Jurkat, Clone E6-1 (cell line): ENCODE measurements around the gene KCNC4.

Source experiments
- DNase-seq: peaks from one replicate; pipeline ENCODE4 v3.0.0-alpha.2; 2011; ENCODE audit warnings: low read depth, low spot score
- H3K4me3 ChIP-seq: 2 replicates; pipeline ENCODE4 v1.5.1; 2011; ENCODE audit warnings: mild to moderate bottlenecking, low read length, control low read depth, moderate library complexity

KCNC4 gene

DNA sequence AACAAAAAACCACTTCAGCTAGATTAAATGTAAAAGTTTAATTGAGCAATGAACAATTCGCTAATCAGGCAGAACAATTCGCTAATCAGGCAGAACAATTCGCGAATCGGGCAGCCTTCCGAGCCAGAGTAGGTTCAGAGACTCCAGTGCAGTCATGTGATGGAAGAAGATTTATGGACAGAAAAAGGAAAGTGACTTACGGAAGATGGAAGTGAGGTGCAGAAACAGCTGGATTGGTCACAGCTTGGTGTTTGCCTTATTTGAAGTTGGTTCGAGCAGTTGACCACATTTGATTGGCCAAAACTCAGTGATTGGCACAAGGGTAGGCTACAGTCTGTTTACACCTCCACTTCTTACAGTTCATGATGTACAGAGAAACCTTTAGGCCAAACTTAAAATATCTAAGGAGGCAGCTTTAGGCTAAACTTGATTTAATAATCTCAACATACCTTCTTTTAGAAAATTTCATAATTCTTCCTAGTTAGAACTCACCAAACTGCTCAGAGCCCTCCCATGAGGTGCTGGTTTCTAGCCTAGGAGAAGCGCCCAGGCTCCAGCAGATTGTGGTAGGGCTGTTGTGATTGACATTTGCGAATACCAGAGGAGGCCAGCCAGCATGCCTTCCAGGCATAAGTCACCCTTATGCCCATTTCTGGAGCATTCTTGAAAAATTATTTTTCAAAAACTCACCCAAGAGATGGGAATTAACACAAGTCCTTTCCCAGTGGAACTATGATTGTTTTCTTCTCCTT lies 22.8 kb upstream of the KCNC4 start:
- no peak overlapping the region for H3K4me3 ChIP-seq
- DNase-seq = no peak

DNA sequence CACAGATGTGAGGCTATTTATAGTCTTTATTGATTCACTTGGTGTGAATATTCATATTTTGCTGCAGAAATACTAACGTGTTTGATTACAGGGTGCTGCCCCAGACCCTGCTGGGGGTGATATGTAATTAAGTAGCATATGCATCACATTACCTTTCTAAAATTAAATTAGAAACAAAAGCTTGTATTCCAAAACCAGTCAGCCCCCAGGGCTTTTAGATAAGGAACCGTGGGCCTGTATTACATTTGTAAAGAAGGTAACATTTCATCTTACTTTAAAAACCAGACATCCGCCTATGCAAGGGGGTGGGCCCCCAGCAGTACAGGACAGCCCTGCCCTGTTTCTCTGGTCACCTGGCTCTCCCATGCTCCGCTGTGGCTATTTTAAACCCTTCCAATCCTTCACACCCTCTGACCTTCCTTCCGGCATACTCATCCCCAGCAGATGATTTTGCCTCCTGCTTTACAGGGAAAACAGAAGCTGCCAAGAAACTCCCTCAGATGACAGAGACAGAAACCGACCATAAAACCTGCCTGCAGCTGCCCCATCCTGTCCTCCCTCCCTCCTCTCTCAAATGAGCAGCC lies 22.0 kb upstream of the KCNC4 start:
- DNase-seq = no peak
- H3K4me3 ChIP-seq = no peak overlapping the region

DNA sequence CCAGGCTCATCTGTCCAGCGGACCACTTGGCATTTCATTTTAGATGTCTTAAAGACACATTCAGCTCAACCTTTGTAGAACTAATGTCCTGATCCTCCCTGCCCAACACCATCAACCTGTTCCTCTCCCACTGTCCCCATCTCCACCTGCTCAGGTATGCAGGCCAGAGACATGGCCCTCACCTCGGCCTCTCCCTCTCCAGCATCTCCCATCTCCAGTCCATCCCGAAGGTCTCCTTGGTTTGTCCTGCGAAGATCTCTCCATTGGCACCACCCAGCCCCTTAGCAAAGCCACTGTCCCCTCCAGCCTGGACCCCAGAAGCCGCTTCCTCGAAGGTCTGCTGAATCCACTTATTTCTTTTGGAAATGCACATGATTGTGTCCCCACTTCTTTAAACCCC lies 20.9 kb upstream of the KCNC4 start:
- DNase-seq = no peak
- H3K4me3 ChIP-seq = no peak overlapping the region

DNA sequence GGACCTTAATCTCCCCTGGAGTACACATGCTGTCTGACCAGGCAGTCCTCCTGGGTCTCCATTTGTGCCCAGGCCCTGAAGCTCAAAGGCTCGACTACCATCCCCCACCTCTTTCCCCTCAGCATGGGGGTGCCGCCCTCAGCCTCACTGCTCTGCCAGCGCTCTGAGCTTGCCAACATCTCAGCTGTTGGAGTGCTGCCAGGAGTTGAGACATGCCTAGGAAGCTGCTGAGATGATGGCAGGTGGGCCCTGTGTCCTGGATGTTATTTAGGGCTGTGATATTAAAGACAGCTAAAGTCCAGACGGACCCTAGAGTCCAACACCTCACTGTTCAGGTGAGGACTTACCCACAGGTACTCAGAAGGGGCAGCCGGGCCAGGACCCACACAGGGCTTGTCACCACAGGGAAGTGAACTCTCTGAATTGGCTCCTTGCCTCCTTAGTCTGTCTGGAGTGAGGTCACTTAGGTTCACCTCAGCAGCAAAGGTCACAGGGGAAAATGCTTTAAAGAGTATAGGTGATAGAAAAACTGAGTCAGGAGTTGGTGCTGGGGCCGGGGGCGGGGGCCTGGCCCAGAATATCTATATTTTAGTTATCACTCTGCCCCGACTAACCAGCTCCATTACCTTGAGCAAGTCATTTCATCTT lies 19.7 kb upstream of the KCNC4 start:
- no peak for DNase-seq
- no peak overlapping the region for H3K4me3 ChIP-seq

DNA sequence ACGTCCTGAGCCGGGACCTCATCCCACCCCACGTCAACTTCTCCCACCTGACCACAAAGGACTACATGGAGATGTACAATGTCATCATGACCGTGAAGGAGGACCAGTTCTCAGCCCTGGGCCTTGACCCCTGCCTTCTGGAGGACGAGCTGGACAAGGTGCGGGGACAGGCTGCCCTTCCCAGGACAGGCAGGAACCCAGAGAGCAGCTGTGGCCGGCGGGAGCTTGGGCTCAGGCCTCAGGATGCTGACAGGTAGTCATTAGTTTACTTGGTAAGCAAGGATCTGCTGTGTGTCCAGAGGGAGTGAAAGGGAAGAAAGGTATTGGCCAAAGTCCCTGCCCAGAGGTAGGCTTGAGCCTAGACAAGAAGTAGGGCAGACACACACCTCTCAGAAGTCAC lies 17.6 kb upstream of the KCNC4 start:
- DNase-seq = no peak
- H3K4me3 ChIP-seq = no peak overlapping the region

DNA sequence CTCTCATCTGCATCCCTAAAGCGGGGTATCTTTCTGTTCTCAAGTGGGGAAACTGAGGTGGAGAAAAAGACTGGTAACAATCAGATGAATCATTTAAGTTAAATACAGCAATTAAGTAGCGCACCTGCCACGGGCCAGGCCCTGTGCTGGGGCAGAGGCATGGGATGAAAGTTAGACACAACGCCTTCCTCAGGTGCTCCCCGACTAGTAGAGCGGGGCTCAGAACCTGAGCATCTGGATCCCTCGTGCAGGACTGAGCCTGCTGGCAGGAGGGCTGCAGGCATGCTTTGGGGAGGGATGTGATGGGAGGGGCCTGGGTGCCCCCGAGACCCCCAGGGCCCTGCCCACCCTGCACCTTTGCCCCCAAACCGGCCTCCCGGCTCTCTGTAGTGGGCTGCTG lies 14.9 kb upstream of the KCNC4 start:
- H3K4me3 ChIP-seq = no peak overlapping the region

DNA sequence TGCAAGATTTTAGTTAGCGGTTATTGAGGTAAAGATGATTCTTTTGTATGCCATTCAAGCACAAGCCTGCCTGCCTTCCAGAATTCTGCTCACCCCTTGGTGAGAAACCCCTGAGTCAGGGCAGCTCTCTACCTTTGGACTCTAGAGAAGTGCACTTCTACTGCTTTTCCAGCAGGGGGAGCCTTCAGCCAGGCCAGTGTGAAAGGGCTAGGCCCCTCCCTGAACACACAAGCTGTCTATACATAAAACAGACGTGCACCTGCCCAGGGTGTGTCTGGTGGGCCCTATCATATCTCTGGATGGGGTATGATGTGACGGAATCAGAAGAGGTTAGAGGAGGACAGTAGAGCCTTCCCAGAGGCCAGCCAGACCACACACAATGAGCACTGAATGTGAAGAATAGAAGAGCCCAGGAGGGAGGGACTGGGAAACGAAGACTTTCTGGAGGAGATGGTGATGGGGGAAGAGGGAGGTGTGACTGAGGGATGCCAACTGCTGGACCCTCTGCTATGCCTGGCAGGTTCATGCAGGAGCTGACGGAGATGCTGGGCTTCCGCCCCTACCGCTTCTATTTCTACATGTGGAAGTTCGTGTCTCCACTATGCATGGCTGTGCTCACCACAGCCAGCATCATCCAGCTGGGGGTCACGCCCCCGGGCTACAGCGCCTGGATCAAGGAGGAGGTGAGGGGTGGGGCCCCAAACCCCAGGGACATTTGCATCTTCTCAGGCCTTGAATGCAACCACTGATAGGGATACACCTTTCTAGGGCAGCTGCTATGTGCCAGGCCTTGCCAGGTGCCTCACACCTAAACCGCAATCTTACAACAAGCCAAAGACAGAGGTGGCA lies 13.0 kb upstream of the KCNC4 start:
- no peak overlapping the region for H3K4me3 ChIP-seq
- peak; percentile 51 for DNase-seq

More for the DNA sequence above, 14.9 kb upstream of the KCNC4 start:
- DNase-seq = no peak

DNA sequence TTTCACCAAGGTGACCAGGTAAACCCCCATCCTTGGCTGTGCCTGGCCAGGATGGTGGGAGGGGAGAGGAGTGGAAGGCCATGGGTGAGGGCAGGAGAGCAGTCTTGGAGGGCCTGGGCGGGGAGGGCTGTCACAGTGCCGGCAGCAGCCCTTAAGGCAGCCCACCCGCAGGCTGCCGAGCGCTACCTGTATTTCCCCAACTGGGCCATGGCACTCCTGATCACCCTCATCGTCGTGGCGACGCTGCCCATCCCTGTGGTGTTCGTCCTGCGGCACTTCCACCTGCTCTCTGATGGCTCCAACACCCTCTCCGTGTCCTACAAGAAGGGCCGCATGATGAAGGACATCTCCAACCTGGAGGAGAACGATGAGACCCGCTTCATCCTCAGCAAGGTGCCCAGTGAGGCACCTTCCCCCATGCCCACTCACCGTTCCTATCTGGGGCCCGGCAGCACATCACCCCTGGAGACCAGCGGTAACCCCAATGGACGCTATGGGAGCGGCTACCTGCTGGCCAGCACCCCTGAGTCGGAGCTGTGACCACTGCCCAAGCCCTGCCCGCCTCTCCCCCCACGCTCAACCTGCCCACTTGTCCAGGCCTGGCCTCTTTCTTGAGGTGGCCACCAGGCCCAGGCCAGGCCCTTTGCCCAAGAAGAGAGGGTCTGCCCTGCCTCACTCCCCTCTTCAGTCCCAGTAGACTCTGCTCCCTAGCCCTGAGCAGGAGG lies 12.0 kb upstream of the KCNC4 start:
- H3K4me3 ChIP-seq = no peak overlapping the region
- no peak for DNase-seq

DNA sequence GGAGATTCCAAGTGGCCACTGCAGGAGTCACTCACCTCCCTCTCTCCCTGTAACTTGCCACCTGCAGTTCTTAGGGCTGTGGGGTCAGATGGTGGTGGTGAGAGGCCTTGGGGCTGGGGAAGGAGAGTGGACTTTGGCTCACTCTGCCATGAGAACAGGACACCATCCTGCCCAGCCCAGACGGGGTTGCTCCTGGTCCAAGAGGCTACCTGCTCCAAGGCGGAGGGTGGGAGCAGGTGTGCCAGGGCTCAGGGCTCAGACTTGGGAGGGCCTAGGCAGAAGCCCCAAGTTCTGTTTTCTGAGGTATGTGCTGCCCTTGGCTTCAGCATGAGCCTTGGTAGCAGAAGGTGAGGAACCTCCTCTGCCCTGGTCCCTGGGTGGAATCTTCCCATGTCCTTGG lies 11.4 kb upstream of the KCNC4 start:
- DNase-seq = no peak
- H3K4me3 ChIP-seq = no peak overlapping the region

DNA sequence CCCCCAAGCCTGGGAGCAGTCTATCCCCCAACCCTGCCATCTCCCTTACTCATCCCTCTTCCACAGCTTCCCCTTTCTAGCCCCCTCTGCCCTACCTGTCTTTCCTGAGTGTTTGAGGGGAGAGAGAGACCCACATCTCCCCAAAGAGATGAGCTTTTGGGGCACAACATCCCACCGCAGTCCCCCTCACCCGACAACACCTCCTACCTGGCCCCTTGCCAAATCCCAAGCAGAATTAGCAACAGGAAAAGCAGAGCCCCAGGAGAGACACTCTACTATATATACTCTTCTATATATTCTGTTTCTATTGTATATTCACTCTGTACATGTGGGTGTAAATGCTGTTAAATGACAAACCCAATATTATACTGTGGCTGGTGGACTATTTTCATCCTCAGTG lies 9.9 kb upstream of the KCNC4 start:
- no peak for DNase-seq
- H3K4me3 ChIP-seq = no peak overlapping the region

DNA sequence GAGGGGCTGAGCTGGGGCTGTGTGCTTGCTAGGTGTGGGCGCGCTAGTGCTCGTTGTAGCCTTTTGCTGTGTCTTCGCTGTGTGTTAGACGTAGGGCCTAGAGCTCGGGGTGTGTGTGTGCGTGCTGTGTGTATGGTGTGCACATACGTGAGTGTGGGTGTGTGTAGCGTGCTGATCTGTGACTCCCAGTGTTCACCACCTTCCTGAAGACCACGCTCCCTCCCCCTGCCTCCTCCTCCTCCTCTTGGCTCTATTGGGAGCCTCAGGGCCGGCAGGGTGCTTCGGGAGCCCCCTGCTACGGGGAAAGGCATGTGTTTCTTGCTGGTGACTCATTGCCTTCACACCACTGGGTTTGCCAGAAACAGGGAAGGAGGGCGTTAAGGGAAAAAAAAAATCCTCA lies 9.4 kb upstream of the KCNC4 start:
- no peak overlapping the region for H3K4me3 ChIP-seq
- no peak for DNase-seq

DNA sequence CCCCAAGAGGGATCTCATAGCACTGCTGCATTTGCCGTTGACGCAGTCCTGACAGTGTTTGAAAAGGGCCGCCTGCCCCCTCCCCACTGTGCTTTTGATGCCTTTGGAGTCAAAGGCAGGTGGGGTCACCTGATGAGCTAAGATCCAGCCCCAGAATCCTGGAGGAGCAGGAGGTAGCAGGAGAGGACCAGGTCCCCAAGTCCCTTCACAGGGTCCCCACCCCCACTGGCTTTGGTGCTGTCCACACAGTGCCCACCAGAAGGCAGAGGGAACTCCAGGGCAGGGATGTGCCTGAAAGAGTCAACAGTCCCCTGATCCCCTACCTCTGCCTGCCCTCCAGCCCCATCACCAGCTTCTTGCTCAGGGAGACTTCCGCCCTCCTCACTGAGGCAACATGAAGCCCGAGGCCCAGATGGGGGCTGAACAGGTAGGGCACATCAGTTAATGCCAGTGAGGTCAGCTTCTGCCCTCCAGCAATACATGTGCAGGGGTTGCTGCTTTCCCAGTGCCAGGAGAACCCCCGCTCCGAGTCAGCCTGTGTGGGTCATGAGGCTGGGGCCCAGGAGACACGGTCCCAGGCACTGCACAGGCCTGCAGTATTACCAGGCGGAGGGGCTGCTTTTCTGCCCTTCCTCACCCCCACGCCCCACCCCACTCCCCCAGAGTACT lies 8.8 kb upstream of the KCNC4 start:
- no peak overlapping the region for H3K4me3 ChIP-seq
- no peak for DNase-seq

DNA sequence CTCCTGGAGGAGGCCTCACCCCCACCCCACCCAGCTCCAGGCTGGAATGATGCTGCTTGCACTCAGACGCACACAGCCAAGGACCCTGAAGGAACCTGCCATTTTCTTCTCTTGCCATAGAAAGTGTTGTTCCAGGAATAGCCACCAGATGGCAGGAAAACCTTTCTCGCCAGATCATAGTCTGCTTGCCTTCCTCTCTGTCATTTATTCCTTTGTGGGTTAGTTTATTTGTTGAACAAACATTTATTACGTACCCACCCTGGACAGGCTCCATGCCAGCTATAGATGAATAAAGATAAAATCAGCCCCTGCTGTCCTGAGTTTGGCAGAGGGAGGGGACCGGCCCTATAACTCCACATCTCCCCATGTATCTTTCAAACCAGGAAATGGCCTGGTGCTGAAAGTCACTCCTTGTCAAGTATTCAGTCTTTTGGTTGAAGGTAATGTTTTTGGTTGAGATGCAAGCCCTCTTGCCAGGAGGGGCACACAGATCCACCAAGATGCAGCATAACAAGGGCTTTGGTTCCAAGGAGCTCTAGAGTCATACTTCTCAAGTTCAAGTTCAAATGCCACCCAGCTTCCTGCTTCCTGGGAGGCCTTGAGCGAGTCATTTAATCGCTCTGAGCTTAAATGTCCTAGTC lies 7.0 kb upstream of the KCNC4 start:
- peak; percentile 76 for DNase-seq

DNA sequence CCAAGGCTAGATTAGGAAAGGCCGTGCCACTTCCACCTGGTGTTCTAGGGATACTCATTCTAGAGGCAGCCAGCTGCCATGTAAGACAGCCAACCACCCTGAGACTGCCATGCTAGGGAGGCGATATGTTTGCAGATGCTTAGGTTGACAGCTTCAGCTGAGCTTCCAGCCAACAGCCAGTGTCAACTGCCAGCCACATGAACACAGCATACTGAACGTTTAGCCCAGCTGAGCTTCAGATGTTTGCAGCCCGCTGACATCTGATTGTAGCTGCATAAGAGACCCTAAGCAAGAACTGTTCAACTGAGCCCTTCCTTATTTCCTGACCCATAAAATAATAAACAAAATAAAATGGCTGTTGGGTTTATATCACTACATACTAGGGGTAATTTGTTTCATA lies 5.0 kb upstream of the KCNC4 start:
- DNase-seq = no peak

More for the DNA sequence above, 7.0 kb upstream of the KCNC4 start:
- H3K4me3 ChIP-seq = no peak overlapping the region

DNA sequence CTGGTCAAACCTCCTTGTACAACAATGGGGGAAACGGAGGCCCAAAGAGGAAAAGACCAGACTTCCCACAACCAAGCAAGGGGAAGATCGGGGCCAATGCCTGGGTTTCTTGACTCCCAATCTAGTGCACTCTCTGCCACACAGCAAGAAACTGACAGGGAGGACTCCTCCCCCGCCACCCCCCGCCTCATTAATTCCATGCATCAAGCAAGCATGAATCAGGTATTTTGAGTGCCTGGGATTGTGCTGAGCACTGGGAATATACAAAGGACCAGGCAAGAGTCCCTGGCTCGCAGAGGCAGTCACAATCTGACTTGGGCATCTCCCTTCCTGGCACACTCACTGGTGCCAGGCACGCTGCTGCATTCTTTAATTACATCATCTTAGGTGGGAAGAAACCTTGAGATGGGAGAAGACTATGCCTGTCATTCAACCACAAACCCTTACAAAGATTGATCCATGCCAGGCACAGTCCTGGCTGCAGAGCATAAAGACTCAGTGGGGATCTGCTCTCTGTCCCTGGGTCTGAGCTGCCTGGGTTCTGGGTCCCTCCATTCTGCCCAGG lies 4.4 kb upstream of the KCNC4 start:
- no peak overlapping the region for H3K4me3 ChIP-seq
- DNase-seq = no peak

More for the DNA sequence above, 5.0 kb upstream of the KCNC4 start:
- H3K4me3 ChIP-seq = no peak overlapping the region

DNA sequence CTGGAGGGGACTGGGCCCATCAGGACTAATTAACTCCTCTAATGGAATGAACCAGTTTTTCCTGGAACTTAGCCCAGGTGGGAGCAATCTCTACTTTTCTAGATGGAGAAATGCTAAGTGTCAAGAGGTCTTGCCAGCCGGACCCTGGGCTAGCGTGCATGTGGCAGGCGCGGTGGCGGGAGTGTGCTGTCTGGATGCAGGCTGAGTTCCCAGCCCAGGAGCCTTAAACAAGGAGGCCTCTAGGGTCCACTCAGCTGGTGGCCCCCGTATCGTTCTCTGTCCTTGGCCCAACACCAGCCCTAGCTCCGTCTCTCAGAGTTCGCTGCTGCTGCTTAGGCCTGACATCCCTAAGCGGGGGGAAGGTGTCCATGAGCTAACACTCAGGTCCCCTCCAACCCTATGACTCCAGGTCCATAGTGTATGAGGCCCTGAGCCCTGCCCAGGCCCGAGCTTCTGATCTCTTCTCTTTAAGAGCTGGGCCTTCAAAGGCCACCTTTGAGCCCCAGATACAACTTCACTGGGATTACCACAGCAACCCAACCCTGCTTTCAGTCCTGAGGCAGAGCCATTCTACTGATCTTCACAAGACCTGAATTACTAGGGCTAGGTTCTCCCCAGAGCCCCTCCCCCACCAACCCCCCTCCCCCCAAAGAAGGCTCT lies 3.7 kb upstream of the KCNC4 start:
- no peak for DNase-seq

DNA sequence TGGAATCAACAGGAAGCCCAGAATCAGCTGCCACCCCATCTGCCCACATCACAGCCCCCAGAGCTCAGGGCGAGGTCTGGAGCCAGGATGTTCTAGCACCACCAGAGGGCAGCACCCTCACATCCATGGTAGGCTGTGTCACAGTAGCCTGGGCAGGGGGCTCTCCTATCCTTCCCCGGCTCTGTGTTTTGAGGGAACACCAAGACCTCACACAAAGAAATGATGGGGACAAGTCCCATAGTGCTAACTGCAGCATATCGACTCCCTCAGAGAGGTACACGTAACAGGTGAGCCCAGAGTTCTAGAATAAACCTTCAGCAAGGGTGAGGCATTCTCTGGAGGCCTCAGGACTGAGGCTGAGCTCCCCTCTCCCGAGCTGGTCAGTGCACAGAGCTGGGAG lies 2.3 kb upstream of the KCNC4 start:
- H3K4me3 ChIP-seq = no peak overlapping the region
- peak; percentile 71 for DNase-seq

More for the DNA sequence above, 3.7 kb upstream of the KCNC4 start:
- H3K4me3 ChIP-seq = no peak overlapping the region
